SIG-M5 (cell line): ENCODE measurements around the gene ITPR2.

Source experiments
- DNase-seq: peaks from one replicate; lab custom pipeline; 2025; lab: John Stamatoyannopoulos, UW

The ITPR2 gene

GRCh38 chr12:26292596-26292995 lies 540.4 kb downstream of the ITPR2 start:
- no peak for DNase-seq

DNA sequence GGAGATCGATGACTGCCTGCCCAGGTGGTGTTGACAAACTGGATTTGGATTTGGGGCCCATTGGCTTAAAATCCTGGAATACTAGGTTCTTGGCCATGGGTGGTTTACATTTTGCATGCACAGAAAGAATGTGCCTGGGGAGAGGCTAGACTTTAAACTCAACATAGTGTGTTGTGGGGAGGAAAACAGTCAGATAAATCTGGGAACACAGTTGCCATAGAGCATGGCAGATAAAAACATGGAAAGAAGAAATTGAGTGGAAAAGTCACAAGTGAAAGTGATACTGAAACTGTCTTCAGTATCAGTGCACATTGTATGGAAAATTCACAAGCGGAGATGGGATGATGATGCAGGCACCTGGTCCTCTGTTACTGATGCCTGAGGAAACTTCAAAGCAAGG lies 542.4 kb downstream of the ITPR2 start:
- DNase-seq, result no peak

DNA sequence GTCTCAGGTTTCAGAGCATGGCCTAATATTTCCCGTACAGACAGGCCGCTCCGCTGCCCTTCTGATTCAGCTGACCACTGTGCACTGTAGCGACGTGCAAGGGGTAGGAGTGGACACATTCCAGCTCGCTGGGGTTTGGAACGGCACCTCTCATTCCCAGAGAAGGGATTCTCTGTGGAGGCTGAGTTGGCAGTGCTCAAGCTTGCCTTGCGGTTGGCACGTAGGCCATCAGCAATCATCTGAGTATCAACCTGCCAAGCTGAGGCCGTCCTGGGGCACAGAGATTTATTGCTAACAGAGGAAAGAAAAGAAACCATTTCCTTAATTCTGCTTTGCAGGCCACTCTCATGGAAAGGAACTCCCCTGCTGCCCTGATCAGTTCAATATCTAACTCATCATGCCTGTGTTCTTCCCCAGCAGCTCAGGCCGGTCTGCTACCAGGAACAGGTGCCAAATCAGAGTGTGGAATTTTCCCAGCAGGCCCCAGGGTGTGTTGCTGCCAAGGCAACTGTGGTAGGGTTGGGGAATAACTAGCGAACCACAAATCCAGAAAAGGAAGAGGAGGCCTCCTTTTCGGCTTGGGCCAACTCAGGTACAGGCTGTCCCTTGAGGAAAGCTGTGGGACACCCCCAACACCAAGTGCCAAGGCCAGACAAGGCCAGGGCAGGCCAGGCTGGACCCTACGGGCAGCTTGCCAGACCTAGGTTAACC lies 545.2 kb downstream of the ITPR2 start:
- no peak for DNase-seq
